CD4-positive, alpha-beta T cell (primary cell): Measurements from ENCODE around the gene RHBDD3. TPM values are rescaled to one million over a fixed set of nuclear protein-coding genes. Genes with fewer than 3 reads are reported as not detected.

Source experiments
- ATAC-seq: fragments of 200-7000 bp; cut with Tn5 transposase; one replicate; pipeline ENCODE4 v1.10.0; 2022; ENCODE audit warnings: mild to moderate bottlenecking; ENCODE audit not compliant: poor library complexity
- CTCF ChIA-PET: fragments of 350-600 bp; sonication (Branson Sonifier 250); formaldehyde crosslinking; loops from one replicate; lab custom pipeline; 2021; ENCODE audit warnings: antibody characterized with exemption, inconsistent platforms; lab: Charles Lee
- POLR2A ChIA-PET: fragments of 350-600 bp; sonication (Branson Sonifier 250); formaldehyde crosslinking; loops from one replicate; lab custom pipeline; 2021; ENCODE audit warnings: antibody characterized with exemption, inconsistent platforms; lab: Charles Lee
- DNase-seq, 14 experiments: peaks; one replicate each; pipeline ENCODE4 v3.0.0-alpha.2; 2013 to 2020; ENCODE audit warnings: mixed read lengths in 2 of 14
- H3K27ac ChIP-seq, 2 donors: one replicate each; pipeline versions ENCODE4 v1.5.1 to v1.7.0; 2013; ENCODE audit warnings: low read length in 2 of 2, low read depth in 1 of 2, mild to moderate bottlenecking in 1 of 2
- H3K27me3 ChIP-seq, 2 experiments: 1 replicate in 1 of 2; 2 replicates in 1 of 2; pipeline versions ENCODE4 v1.6.1 to v1.7.0; 2013; ENCODE audit warnings: low read length in 2 of 2, control low read depth in 1 of 2, mild to moderate bottlenecking in 1 of 2, moderate library complexity in 1 of 2; ENCODE audit not compliant: insufficient read depth in 2 of 2, control insufficient read depth in 1 of 2
- H3K36me3 ChIP-seq: one replicate; pipeline ENCODE4 v1.6.1; 2013; ENCODE audit warnings: low read length, control low read depth; ENCODE audit not compliant: insufficient read depth
- H3K4me1 ChIP-seq: one replicate; pipeline ENCODE4 v1.6.1; 2013; ENCODE audit warnings: low read length, control low read depth; ENCODE audit not compliant: insufficient read depth
- H3K4me3 ChIP-seq: one replicate; pipeline ENCODE4 v1.5.1; 2013; ENCODE audit warnings: mild to moderate bottlenecking, low read length, moderate library complexity
- H3K9me3 ChIP-seq, 2 experiments: 1 replicate in 1 of 2; 2 replicates in 1 of 2; pipeline versions ENCODE4 v1.6.1 to v1.7.0; 2013; ENCODE audit warnings: low read length in 2 of 2, mild to moderate bottlenecking in 2 of 2, control low read depth in 1 of 2, moderate library complexity in 1 of 2; ENCODE audit not compliant: control insufficient read depth in 1 of 2, insufficient read depth in 1 of 2
- H3K27ac Mint-ChIP-seq: one replicate; pipeline ENCODE4 v1.8.0; 2020; ENCODE audit warnings: mixed read lengths
- H3K27me3 Mint-ChIP-seq: one replicate; pipeline ENCODE4 v1.8.0; 2021; ENCODE audit warnings: mixed read lengths
- H3K36me3 Mint-ChIP-seq: one replicate; pipeline ENCODE4 v1.8.0; 2021; ENCODE audit warnings: low read depth, mixed read lengths
- H3K4me1 Mint-ChIP-seq: one replicate; pipeline ENCODE4 v1.8.0; 2021; ENCODE audit warnings: low read depth, mixed read lengths
- H3K4me3 Mint-ChIP-seq: one replicate; pipeline ENCODE4 v1.8.0; 2020; ENCODE audit warnings: mild to moderate bottlenecking, mixed read lengths
- H3K9me3 Mint-ChIP-seq: one replicate; pipeline ENCODE4 v1.8.0; 2020; ENCODE audit warnings: mixed read lengths
- CTCF ChIP-seq: fragments of 200-600 bp; IDR thresholded peaks from one replicate; pipeline ENCODE4 v1.8.0; 2022; ENCODE audit warnings: antibody characterized with exemption, mild to moderate bottlenecking
- intact Hi-C, 2 experiments: fragments of 100-400 bp; cut with DNase I in 1 of 2; cut with micrococcal nuclease in 1 of 2; formaldehyde crosslinking; loops; one replicate each; pipeline versions ENCODE4 v1.15.1 to v1.9.0; 2023 to 2025; cut with DNase I, micrococcal nuclease
- total RNA-seq, 174 experiments: library from RNA in 2 of 174; stranded (reverse) in 2 of 174; gene quantifications; one replicate each; pipeline ENCODE4 v1.2.3 and lab custom pipeline; 2021 to 2026

RHBDD3 gene
- total RNA-seq, 2 experiments from 2014 or later = 9.0 to 11.7 TPM

GRCh38 chr22:29275819-29276565 is 8.2 kb upstream of the RHBDD3 start:
- DNase-seq (no peak), ATAC-seq (no peak)
- Mint-ChIP-seq H3K36me3 (peaks cover 98% of the 10 kb centered on the region), H3K4me3 (peak overlapping the region; percentile 20), H3K27ac (peak overlapping the region; percentile 59), H3K9me3 (no peaks in the 10 kb centered on the region), H3K4me1 (peaks cover 78% of the 10 kb centered on the region), H3K27me3 (no peaks in the 10 kb centered on the region)
- peaks cover 22% of the 10 kb centered on the region for H3K4me1 ChIP-seq
- ChIA-PET CTCF (interaction anchor here (1.3 kb wide), 1 partner anchor 31 kb away, joined by 5 read pairs; no protein-coding TSS in a partner anchor), POLR2A (interaction anchor here (1.2 to 2.0 kb wide), 2 partner anchors 9 to 11 kb away, joined by 3 to 5 read pairs; no protein-coding TSS in a partner anchor)
- intact Hi-C loops = loop anchor here in 1 of 2 experiments (10.0 kb wide), 1 partner anchor 609 kb away; the partner anchor contains the start of gene MTMR3
- H3K27ac ChIP-seq = no peak overlapping the region
- H3K36me3 ChIP-seq = peaks cover 90% of the 10 kb centered on the region
- no peak for TF ChIP-seq CTCF
- H3K9me3 ChIP-seq = no peaks in the 10 kb centered on the region
- H3K27me3 ChIP-seq = no peaks in the 10 kb centered on the region
- no peak overlapping the region for H3K4me3 ChIP-seq

GRCh38 chr22:29275167-29275566 is 7.4 kb upstream of the RHBDD3 start:
- TF ChIP-seq CTCF = no peak
- no peak for ATAC-seq
- Histone ChIP-seq H3K36me3 (peaks cover 93% of the 10 kb centered on the region), H3K4me1 (peaks cover 28% of the 10 kb centered on the region), H3K9me3 (no peaks in the 10 kb centered on the region), H3K4me3 (no peak overlapping the region), H3K27ac (no peak overlapping the region), H3K27me3 (no peaks in the 10 kb centered on the region)
- intact Hi-C loops = loop anchor here in 1 of 2 experiments (10.0 kb wide), 1 partner anchor 610 kb away; the partner anchor contains the start of gene MTMR3
- Mint-ChIP-seq H3K36me3 (peaks cover 98% of the 10 kb centered on the region), H3K9me3 (no peaks in the 10 kb centered on the region), H3K4me1 (peaks cover 87% of the 10 kb centered on the region), H3K27me3 (no peaks in the 10 kb centered on the region), H3K27ac (peak overlapping the region; percentile 59), H3K4me3 (peak overlapping the region; percentile 26)
- POLR2A ChIA-PET = no interaction called here
- CTCF ChIA-PET = no interaction called here
- no peak for DNase-seq

- H3K27me3 ChIP-seq = no peaks in the 10 kb centered on the region
- DNase-seq (no peak), ATAC-seq (no peak)
- ChIA-PET CTCF (interaction anchor here (1.2 kb wide), 1 partner anchor 25 kb away, joined by 4 read pairs; no protein-coding TSS in a partner anchor), POLR2A (no interaction called here)
- Mint-ChIP-seq H3K27ac (peak overlapping the region; percentile 98), H3K27me3 (no peaks in the 10 kb centered on the region), H3K4me1 (peaks cover 92% of the 10 kb centered on the region), H3K4me3 (peak overlapping the region; percentile 22), H3K9me3 (no peaks in the 10 kb centered on the region), H3K36me3 (peaks cover 94% of the 10 kb centered on the region)
- TF ChIP-seq CTCF = no peak
- H3K27ac ChIP-seq = no peak overlapping the region
- H3K4me1 ChIP-seq = peaks cover 43% of the 10 kb centered on the region
- H3K9me3 ChIP-seq = no peaks in the 10 kb centered on the region
- no peak overlapping the region for H3K4me3 ChIP-seq
- H3K36me3 ChIP-seq = peaks cover 69% of the 10 kb centered on the region
- intact Hi-C loops = loop anchor here in 1 of 2 experiments (10.0 kb wide), 1 partner anchor 612 kb away; the partner anchor contains the start of gene MTMR3
Observed at GRCh38 chr22:29272624-29273023, 4.8 kb upstream of the RHBDD3 start.
